LNCaP clone FGC (cell line): ENCODE data around the gene KREMEN2.

Experiments used
- DNase-seq: peaks from one replicate; pipeline ENCODE4 v3.0.0-alpha.2; 2011; ENCODE audit warnings: low read depth
- H3K4me3 ChIP-seq: 2 replicates; pipeline ENCODE4 v1.5.1; 2011; ENCODE audit warnings: mild to moderate bottlenecking, low read depth, low read length, control low read depth
- TF ChIP-seq, protein P1 (sequence below): IDR thresholded peaks from 2 replicates; pipeline ENCODE4 v1.5.1; 2012; ENCODE audit warnings: mild to moderate bottlenecking; ENCODE audit not compliant: control insufficient read depth, insufficient read depth; ENCODE audit errors: extremely low read depth

Gene KREMEN2

DNA sequence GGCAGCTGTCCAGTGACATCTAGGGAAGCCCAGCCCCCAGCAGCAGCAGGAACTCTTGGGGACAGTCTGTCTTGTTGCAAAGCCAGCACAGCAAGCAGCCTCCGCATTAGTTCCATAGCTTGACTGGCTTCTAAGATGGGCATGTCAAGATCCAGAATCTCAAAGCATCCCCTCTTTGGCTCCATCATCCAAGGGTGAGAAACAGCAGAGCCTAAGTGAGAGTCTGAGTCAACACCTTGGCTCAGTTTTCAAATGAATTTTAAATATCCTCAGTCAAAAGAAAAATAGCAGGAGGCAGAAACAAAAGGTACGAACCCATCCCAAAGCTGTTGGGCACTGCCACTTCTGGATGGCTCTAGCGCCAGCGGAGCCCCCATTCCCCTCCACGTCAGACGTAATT, 50.9 kb downstream of the KREMEN2 start:
- TF ChIP-seq, protein P1, sequence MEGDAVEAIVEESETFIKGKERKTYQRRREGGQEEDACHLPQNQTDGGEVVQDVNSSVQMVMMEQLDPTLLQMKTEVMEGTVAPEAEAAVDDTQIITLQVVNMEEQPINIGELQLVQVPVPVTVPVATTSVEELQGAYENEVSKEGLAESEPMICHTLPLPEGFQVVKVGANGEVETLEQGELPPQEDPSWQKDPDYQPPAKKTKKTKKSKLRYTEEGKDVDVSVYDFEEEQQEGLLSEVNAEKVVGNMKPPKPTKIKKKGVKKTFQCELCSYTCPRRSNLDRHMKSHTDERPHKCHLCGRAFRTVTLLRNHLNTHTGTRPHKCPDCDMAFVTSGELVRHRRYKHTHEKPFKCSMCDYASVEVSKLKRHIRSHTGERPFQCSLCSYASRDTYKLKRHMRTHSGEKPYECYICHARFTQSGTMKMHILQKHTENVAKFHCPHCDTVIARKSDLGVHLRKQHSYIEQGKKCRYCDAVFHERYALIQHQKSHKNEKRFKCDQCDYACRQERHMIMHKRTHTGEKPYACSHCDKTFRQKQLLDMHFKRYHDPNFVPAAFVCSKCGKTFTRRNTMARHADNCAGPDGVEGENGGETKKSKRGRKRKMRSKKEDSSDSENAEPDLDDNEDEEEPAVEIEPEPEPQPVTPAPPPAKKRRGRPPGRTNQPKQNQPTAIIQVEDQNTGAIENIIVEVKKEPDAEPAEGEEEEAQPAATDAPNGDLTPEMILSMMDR: no peak
- DNase-seq: no peak
- H3K4me3 ChIP-seq: no peak overlapping the region

- DNase-seq: no peak
- TF ChIP-seq, protein P1: no peak
- no peak overlapping the region for H3K4me3 ChIP-seq
These were observed 51.9 kb downstream of the KREMEN2 start for GRCh38 chr16:3015865-3016521.

DNA sequence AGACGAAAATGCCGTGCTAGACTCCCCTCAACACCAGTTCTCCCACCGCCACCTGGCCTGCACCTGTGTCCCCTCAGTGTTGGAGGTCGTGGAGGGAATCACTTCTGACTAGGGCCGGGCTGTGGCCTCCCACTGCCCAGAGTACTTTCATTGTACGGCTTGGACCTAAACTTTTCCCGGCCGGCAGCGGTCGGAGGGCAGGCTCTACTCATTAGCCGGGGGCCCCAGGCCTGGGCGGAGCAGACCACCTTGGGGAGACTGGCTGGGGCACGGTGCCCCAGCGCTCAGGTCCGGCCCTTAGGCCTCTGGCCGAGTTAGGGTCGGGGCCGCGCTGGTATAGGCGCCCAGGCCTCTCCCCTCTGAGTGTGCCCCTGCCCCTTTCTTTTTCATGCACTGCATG, 53.3 kb downstream of the KREMEN2 start:
- DNase-seq: no peak
- TF ChIP-seq, protein P1: no peak

More for the DNA sequence above, 53.3 kb downstream of the KREMEN2 start:
- H3K4me3 ChIP-seq: no peak overlapping the region
